ENCODE results near the gene RHOBTB3. TPM values are rescaled to one million over a fixed set of nuclear protein-coding genes. Genes with fewer than 3 reads are reported as not detected.
"Not testable (repeated sequence)": the region's sequence is repeated elsewhere in the genome, so short reads cannot be mapped to it uniquely, and the experiment has no call there.

Gene RHOBTB3
- total RNA-seq, 1 donor from 2014 or later, result 90.0 TPM

GRCh38 chr5:95809414-95809960 is 78.4 kb downstream of the RHOBTB3 start:
- ATAC-seq, result peak; percentile 80
- peak; percentile 63 for DNase-seq
- intact Hi-C loops (cut with micrococcal nuclease), result no loop called here

DNA sequence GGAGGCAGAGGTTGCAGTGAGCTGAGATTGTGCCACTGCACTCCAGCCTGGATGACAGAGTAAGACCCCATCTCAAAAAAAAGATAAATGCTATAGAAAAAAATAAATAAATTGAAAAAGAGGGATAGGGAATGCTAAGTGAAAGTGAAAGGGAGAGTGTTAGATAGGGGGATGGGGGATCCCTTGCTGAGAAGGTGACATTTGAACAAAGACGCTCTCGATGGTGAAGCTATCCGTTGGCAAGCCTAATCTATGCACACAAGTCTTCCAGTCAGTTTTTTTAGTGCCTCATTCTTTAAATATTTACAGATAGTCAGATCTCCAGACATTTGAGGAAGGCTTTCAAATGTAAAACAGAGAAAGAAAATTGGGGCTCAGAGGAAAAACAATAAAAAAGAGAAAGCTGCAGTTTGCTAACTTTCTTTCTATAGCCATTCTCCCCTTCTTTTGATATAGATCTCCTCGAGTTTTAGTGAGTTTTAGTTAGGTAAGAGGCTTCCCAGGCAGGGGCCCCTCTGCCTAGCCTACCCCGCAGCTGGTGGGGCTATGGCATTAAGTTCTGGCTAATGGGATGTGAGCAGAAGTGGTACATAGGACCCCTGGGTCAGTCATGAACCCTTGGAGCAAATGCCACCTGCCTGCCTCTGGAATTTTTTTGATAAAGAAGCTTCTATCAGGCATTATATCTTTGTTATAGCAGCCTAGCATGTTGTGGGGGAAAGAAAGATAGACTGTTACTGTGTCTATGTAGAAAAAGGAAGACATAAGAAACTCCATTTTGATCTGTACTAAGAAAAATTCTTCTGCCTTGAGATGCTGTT is 79.4 kb downstream of the RHOBTB3 start:
- DNase-seq (no peak), ATAC-seq (no peak)
- intact Hi-C loops (cut with micrococcal nuclease), result no loop called here

DNA sequence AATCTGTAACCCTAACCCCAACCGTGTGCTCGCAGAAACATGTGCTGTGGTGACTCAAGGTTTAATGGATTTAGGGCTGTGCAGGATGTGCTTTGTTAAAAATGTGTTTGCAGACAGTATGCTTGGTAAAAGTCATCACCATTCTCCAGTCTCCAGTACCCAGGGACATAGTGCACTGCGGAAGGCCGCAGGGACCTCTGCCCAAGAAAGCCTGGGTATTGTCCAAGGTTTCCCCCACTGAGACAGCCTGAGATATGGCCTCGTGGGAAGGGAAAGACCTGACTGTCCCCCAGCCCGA is 79.9 kb downstream of the RHOBTB3 start:
- ATAC-seq; intact Hi-C loops (cut with micrococcal nuclease); DNase-seq: not testable (repeated sequence)

- intact Hi-C loops (cut with micrococcal nuclease); DNase-seq; ATAC-seq: not testable (repeated sequence)
Observed at GRCh38 chr5:95811461-95812073, 80.4 kb downstream of the RHOBTB3 start.

DNA sequence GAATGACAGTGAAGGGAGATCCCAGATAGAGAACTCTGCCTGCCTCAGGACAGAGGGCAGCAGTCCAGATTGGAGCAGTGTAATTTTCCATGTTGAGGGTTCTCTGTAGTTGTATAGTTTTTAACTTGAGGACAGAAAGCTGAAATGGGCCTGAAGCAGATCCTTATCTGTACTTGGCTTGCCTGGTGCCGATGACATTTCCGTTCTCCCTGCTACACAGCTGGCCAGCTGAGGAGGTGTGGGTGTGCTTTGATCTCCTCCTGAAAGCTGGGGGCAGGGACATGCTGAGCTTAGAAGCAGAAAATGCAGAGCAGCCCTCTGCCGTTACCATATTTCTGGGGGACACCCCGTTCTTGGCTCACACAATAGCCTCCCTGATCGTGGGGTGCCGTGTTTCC is 80.9 kb downstream of the RHOBTB3 start:
- intact Hi-C loops (cut with micrococcal nuclease), result no loop called here
- DNase-seq, result peak; percentile 42
- ATAC-seq, result no peak

DNA sequence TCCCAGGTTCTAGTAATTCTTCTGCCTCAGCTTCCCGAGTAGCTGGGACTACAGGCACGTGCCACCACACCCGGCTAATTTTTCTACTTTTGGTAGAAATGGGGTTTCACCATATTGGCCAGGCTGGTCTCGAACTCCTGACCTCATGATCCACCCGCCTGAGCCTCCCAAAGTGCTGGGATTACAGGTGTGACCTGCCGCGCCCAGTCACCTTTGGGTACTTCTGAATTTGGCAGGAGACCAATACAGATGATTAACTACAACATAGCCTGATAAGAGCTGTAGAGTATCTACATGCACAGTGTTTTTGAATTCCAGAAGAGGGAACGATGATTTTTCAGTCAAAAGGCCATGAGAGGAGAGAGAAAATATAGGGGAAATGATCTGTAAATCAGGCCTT is 81.9 kb downstream of the RHOBTB3 start:
- DNase-seq; ATAC-seq; intact Hi-C loops (cut with micrococcal nuclease): not testable (repeated sequence)

GRCh38 chr5:95815155-95815729 is 84.1 kb downstream of the RHOBTB3 start:
- intact Hi-C loops (cut with micrococcal nuclease), result no loop called here
- DNase-seq (no peak), ATAC-seq (no peak)

GRCh38 chr5:95816341-95816740 is 85.2 kb downstream of the RHOBTB3 start:
- ATAC-seq (no peak), DNase-seq (no peak)
- intact Hi-C loops (cut with micrococcal nuclease), result no loop called here

GRCh38 chr5:95816776-95817175 is 85.6 kb downstream of the RHOBTB3 start:
- DNase-seq, result no peak
- no peak for ATAC-seq
- intact Hi-C loops (cut with micrococcal nuclease), result no loop called here

- ATAC-seq, result peak; percentile 27
- no peak for DNase-seq
- intact Hi-C loops (cut with micrococcal nuclease), result no loop called here
Observed at GRCh38 chr5:95817430-95817829, 86.3 kb downstream of the RHOBTB3 start.

DNA sequence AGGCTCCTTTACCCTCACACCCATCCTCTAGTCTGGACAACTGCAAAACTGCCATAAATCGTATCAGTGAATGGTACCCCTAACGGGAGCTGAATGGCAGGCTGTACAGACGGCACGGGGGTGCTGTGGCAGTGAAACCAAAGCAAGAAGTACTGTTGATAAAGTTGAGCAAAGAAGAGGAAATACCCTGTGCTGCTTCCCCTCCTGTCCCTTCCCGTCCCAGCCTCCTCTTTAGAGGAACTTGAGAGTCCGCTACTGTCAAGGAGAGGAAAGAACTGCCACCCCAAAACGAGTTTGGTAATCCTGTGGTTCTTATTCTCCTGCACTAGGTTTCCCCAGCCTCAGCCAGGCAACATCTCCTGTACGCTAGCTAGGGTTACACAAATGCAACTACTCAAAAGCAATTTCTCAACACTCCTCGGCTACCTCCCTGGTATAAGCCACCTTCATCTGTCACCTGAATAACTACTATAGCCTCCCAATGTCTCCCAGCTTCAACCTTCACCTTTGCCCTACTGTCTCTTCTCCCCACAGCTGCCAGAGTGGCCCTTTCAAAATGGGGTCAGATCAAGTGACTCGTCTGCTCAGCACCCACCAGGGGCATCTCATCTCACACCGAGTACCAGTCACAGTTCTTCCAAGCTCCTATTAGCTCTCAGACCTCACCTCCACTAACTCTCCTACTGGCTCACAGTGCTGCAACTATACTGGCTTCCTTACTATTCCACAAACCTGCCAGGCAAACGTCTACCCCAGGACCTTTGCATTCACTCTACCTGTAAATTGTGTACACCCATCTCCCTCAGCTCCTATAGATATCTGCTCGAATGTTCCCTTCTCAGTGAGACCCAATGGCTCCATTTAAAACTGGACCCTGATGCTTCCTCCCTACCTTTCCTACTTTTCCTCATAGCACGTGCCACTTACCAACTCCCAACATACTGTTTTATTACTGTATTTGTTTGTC is 87.3 kb downstream of the RHOBTB3 start:
- ATAC-seq (peak; percentile 13), DNase-seq (no peak)
- intact Hi-C loops (cut with micrococcal nuclease), result no loop called here

GRCh38 chr5:95821110-95822021 is 90.2 kb downstream of the RHOBTB3 start:
- ATAC-seq (no peak), DNase-seq (no peak)
- intact Hi-C loops (cut with micrococcal nuclease), result no loop called here

DNA sequence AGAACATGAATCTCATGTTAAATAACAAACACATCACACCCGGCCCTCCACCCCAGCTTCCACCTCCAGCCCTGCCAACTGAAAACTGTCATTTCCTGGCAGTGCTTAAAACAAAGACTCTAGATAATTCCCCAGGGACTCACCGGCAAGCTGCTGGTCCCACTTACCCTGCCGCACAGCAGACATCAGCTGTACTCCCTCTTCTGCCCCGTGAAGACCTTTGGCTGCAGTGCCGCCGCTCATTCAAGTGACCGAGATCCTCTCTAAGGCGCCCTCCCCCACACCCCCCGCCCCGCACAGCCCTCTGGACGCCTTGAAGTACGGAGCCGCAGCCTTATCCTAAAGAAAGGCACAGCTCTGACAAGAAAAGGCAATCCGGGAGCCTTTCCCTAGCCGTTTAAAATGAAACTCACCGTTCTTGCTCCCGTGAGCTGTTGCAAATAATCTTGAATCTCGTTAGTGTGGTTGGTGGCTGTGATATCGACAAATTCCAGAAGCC is 91.0 kb downstream of the RHOBTB3 start:
- intact Hi-C loops (cut with micrococcal nuclease), result no loop called here
- DNase-seq, result peak; percentile 72
- ATAC-seq, result peak; percentile 72

DNA sequence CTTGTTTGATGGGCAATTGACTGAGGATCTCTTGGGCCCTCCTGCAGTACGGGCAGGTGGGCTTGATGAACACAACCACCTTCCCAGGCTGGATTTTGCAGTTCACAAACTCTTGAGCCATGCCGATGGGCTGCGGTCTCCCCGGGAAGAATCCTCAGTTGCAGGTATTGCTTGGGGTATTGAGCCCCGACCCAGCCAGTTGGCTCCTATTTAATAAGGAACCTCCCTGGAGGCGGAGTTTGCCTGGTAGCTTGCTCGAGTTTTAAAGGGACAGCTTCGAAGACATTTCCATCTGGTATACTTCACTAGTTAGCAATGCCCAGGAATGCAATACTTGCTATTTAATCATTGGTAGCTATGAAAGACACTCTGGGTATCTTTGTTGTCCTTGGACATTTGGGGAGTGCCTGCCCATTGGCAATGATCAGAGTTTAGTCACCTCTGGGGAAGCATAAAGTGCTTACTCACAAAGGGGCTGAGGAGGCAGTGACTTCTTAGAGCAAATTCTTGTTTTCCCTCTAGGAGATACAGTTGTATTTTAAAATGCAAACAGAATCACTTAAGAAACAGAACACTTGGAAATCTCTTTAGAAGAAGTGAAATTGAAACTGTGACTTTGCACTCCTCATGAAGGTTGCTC is 91.5 kb downstream of the RHOBTB3 start, which contains the start of gene GLRX:
TSS of gene GLRX (minus strand) at position 185 of the 640 bp plus-strand sequence. CDS start at position 121, 64 bp downstream.
- ATAC-seq, result peak; percentile 80
- intact Hi-C loops (cut with micrococcal nuclease), result no loop called here

DNA sequence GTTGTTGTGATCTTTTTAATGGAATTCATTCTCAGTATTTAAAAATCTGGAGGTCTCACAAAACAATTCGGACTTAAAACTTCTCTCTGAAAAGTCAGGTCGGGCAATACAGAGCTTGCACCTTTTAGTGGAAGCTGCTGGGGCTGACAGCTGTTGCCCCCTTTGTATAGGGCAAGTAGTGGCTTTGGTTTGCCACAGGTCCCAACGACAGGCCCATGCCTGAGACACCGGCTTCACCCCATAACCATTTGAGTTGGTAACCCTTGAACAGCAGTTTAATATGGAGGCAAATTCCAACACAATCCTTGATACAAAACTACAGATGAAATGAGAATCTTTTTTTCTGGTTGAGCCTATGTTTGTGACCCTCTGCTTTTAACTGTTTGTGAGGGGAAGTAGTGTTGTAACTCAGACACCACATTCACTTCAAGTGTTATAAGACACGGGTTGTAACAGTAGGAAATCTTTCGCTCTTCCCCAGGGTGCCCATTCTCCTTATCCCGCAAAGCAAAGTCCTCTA is 92.1 kb downstream of the RHOBTB3 start:
- intact Hi-C loops (cut with micrococcal nuclease), result no loop called here
- ATAC-seq (no peak), DNase-seq (no peak)

More for the DNA sequence above, 91.5 kb downstream of the RHOBTB3 start, which contains the start of gene GLRX:
- peak; percentile 67 for DNase-seq

- DNase-seq, result peak; percentile 69
- ATAC-seq, result peak; percentile 54
- intact Hi-C loops (cut with micrococcal nuclease), result no loop called here
Observed at GRCh38 chr5:95823738-95824609, 92.8 kb downstream of the RHOBTB3 start.

Measured in left ventricle myocardium superior (tissue), 1 donor.